ENCODE data around the gene TMIGD1. TPM values are rescaled to one million over a fixed set of nuclear protein-coding genes. Genes with fewer than 3 reads are reported as not detected.

Gene TMIGD1
- total and polyA plus RNA-seq, 10 of the 15 experiments (the other 5 are each of a cell fraction or from before 2014, with no cell fraction given): not detected

DNA sequence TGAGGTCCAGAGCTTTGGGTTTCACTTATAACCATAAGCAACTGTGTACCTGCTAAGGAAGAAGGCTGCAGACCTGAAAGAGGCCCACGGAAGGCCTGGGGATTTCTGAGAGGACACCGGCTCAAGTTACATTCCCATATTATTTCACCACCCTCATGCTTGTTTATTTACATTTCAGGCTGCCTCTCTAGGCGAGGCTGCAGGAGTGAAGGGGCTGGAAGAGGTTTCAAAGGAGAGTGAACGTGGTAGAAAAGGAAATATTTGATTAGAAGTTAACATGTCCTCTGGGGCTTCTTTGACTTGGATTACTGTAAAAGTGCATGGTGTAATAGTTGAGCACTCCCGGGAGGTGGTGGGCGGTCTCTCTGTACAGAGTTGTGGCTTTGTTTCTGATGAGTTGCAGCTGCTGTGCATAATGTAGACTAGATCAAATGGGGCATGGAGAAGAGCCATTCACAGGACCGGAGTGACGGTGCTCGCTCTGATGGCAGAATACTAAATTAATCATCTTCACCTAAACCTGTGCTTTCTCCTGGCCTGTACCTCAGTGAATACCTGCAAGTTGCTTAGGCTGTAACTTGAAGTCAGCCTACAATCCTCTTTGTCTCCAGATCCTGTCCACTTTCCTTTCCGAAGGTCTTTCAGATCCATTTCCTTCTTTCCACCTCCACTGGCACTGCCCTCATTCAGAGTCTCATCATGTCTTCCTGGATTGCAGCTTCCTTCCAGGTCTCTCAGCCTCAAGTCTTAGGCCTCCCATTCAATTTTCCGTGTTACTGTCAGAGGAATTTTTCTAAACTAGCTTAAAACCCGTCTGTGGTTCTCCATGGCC is 43.0 kb upstream of the TMIGD1 start (continued):
- peak; percentile 30; the same call in 1 of the 2 replicates for TF ChIP-seq IKZF1 (conservative IDR thresholded peaks at IDR 0.05)
- no peak for TF ChIP-seq RB1 (IDR thresholded peaks at IDR 0.05; ENCODE audit: borderline replicate concordance)
- no peak for TF ChIP-seq SIN3A (IDR thresholded peaks at IDR 0.05; ENCODE audit: low read depth, low read length)
- no peak for TF ChIP-seq SMAD1 (IDR thresholded peaks at IDR 0.05; ENCODE audit: low read depth, partially characterized antibody)
- TF ChIP-seq CHD4 (IDR thresholded peaks at IDR 0.05): no peak
- TF ChIP-seq YY1 (IDR thresholded peaks at IDR 0.05; ENCODE audit: low read depth, low read length): no peak
- 0 out of 2 replicates have a peak, but pooled peaks have one; percentile 14 for TF ChIP-seq RAD21 (IDR thresholded peaks at IDR 0.05; ENCODE audit: insufficient read depth, low read depth, low read length)
- peak in 1 of 2 experiments; percentile 53; a peak in 2 of 4 replicates for TF ChIP-seq IKZF2 (IDR thresholded peaks at IDR 0.05)
- peak; percentile 91 for TF ChIP-seq RUNX3 (IDR thresholded peaks at IDR 0.05; ENCODE audit: low read length)
- no peak for TF ChIP-seq SREBF2 (IDR thresholded peaks at IDR 0.05; ENCODE audit: low read length)
- TF ChIP-seq, protein P1, sequence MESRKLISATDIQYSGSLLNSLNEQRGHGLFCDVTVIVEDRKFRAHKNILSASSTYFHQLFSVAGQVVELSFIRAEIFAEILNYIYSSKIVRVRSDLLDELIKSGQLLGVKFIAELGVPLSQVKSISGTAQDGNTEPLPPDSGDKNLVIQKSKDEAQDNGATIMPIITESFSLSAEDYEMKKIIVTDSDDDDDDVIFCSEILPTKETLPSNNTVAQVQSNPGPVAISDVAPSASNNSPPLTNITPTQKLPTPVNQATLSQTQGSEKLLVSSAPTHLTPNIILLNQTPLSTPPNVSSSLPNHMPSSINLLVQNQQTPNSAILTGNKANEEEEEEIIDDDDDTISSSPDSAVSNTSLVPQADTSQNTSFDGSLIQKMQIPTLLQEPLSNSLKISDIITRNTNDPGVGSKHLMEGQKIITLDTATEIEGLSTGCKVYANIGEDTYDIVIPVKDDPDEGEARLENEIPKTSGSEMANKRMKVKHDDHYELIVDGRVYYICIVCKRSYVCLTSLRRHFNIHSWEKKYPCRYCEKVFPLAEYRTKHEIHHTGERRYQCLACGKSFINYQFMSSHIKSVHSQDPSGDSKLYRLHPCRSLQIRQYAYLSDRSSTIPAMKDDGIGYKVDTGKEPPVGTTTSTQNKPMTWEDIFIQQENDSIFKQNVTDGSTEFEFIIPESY (IDR thresholded peaks at IDR 0.05): no peak
- no peak for TF ChIP-seq ZSCAN29 (IDR thresholded peaks at IDR 0.05)
- TF ChIP-seq, protein P2, sequence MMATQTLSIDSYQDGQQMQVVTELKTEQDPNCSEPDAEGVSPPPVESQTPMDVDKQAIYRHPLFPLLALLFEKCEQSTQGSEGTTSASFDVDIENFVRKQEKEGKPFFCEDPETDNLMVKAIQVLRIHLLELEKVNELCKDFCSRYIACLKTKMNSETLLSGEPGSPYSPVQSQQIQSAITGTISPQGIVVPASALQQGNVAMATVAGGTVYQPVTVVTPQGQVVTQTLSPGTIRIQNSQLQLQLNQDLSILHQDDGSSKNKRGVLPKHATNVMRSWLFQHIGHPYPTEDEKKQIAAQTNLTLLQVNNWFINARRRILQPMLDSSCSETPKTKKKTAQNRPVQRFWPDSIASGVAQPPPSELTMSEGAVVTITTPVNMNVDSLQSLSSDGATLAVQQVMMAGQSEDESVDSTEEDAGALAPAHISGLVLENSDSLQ (IDR thresholded peaks at IDR 0.05): peak; percentile 65
- peak; percentile 73; the same call in 1 of the 2 replicates for TF ChIP-seq NFIC (IDR thresholded peaks at IDR 0.05; ENCODE audit: low read depth, low read length)
- TF ChIP-seq, protein P3, sequence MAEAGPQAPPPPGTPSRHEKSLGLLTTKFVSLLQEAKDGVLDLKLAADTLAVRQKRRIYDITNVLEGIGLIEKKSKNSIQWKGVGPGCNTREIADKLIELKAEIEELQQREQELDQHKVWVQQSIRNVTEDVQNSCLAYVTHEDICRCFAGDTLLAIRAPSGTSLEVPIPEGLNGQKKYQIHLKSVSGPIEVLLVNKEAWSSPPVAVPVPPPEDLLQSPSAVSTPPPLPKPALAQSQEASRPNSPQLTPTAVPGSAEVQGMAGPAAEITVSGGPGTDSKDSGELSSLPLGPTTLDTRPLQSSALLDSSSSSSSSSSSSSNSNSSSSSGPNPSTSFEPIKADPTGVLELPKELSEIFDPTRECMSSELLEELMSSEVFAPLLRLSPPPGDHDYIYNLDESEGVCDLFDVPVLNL (IDR thresholded peaks at IDR 0.05; ENCODE audit: low read depth, low read length): no peak
- TF ChIP-seq SRF (IDR thresholded peaks at IDR 0.05; ENCODE audit: low read depth in 2 of 2, low read length in 2 of 2): no peak
- TF ChIP-seq ESRRA (IDR thresholded peaks at IDR 0.05; ENCODE audit: low read length): no peak
- TF ChIP-seq MEF2B (IDR thresholded peaks at IDR 0.05; ENCODE audit: partially characterized antibody, poor library complexity, severe bottlenecking): no peak
- TF ChIP-seq EGR1 (IDR thresholded peaks at IDR 0.05; ENCODE audit: borderline replicate concordance in 1 of 2, low read depth in 2 of 2, low read length in 2 of 2): peak in 1 of 2 experiments; percentile 52; a peak in 2 of 3 replicates
- TF ChIP-seq TCF3 (IDR thresholded peaks at IDR 0.05; ENCODE audit: borderline replicate concordance, insufficient read depth, low read depth, low read length): peak; percentile 94
- TF ChIP-seq, protein P4, sequence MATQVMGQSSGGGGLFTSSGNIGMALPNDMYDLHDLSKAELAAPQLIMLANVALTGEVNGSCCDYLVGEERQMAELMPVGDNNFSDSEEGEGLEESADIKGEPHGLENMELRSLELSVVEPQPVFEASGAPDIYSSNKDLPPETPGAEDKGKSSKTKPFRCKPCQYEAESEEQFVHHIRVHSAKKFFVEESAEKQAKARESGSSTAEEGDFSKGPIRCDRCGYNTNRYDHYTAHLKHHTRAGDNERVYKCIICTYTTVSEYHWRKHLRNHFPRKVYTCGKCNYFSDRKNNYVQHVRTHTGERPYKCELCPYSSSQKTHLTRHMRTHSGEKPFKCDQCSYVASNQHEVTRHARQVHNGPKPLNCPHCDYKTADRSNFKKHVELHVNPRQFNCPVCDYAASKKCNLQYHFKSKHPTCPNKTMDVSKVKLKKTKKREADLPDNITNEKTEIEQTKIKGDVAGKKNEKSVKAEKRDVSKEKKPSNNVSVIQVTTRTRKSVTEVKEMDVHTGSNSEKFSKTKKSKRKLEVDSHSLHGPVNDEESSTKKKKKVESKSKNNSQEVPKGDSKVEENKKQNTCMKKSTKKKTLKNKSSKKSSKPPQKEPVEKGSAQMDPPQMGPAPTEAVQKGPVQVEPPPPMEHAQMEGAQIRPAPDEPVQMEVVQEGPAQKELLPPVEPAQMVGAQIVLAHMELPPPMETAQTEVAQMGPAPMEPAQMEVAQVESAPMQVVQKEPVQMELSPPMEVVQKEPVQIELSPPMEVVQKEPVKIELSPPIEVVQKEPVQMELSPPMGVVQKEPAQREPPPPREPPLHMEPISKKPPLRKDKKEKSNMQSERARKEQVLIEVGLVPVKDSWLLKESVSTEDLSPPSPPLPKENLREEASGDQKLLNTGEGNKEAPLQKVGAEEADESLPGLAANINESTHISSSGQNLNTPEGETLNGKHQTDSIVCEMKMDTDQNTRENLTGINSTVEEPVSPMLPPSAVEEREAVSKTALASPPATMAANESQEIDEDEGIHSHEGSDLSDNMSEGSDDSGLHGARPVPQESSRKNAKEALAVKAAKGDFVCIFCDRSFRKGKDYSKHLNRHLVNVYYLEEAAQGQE (IDR thresholded peaks at IDR 0.05; ENCODE audit: low read depth, low read length): no peak
- TF ChIP-seq, protein P5, sequence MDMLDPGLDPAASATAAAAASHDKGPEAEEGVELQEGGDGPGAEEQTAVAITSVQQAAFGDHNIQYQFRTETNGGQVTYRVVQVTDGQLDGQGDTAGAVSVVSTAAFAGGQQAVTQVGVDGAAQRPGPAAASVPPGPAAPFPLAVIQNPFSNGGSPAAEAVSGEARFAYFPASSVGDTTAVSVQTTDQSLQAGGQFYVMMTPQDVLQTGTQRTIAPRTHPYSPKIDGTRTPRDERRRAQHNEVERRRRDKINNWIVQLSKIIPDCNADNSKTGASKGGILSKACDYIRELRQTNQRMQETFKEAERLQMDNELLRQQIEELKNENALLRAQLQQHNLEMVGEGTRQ (IDR thresholded peaks at IDR 0.05; ENCODE audit: borderline replicate concordance, low read depth, low read length): no peak

All from GM12878 (cell line).